ENCODE measurements around the gene ANO6. TPM values are rescaled to one million over a fixed set of nuclear protein-coding genes. Genes with fewer than 3 reads are reported as not detected.

The ANO6 gene
- total and polyA plus RNA-seq, 2 of the 4 experiments (the other 2 are of a cell fraction) = 21.6 to 41.0 TPM

DNA sequence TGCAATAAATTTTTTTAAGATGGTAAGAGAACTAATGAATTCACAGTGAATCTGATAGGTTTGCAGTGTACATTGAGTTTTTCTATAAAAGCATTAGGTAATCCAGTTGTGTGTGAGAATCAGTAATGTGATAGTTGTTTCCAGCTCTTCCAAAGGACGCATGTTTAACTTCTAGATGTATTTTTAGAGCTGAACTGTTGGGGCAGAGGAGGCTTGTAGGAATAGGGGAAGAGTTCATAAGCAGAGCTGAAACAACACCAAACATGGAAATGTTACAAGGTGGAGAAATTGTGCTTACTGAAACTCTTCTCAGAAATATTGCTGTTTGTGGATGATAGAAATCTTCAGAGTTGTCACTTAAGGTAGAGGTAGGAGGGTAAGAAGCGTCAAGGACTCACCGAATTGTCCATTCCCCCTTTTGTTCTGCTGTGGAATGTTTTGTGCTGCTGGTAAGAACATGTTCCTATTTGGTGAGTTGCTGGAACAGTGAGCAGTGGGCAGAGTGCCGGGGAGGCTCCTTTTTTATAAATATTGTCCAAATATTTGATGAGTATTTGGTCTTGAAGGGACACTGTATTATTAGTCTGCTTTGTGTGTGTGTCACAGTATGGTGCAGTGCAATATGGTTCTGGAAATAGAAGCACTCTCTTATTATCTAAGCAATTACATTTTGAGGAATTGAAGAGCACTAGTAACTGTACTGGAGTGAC, 76.7 kb downstream of the ANO6 start (continued):
- no peak for TF ChIP-seq SMC3 (IDR thresholded peaks at IDR 0.05; ENCODE audit: low read depth, low read length)

- dilution Hi-C loops (cut with HindIII; ENCODE audit: low sequenced_read_pairs, unreplicated experiment) = no loop called here
- Histone ChIP-seq H2BK20ac (ENCODE audit: low read depth, low read length) (no peak overlapping the region), H2AFZ (replicated peaks; ENCODE audit: low read length, poor library complexity) (no peak overlapping the region), H2BK15ac (ENCODE audit: low read depth, low read length) (no peak overlapping the region), H3K18ac (ENCODE audit: low read depth, low read length) (no peak overlapping the region), H2BK5ac (ENCODE audit: low read depth, low read length, poor library complexity, severe bottlenecking) (no peak overlapping the region), H3K14ac (replicated peaks; ENCODE audit: low read depth, low read length) (no peak overlapping the region), H4K91ac (ENCODE audit: insufficient read depth, low read depth, low read length) (no peak overlapping the region), H3K27me3 (ENCODE audit: control insufficient read depth, insufficient read depth, low read length) (no peaks in the 10 kb centered on the region), H2AK9ac (replicated peaks; ENCODE audit: low read depth, low read length, poor library complexity) (no peak overlapping the region), H3K56ac (ENCODE audit: extremely low read depth, insufficient read depth, low read length) (no peak overlapping the region), H3K4me2 (ENCODE audit: low read depth, low read length) (no peak overlapping the region), H3K9ac (ENCODE audit: low read depth, low read length) (no peak overlapping the region), H2BK120ac (ENCODE audit: low read depth, low read length) (no peak overlapping the region), H3K9me1 (ENCODE audit: insufficient read depth, low read length) (peaks cover 2% of the 10 kb centered on the region), H3K9me3 (ENCODE audit: control insufficient read depth, insufficient read depth, low read length) (no peaks in the 10 kb centered on the region), H3K4ac (ENCODE audit: low read depth, low read length) (no peak overlapping the region), H3K79me1 (ENCODE audit: low read depth in 1 of 2, low read length in 2 of 2) (peaks cover 10 to 57% of the 10 kb centered on the region in 2 experiments), H2AK5ac (ENCODE audit: low read depth, low read length) (no peak overlapping the region), H3K36me3 (ENCODE audit: control insufficient read depth, insufficient read depth, low read length) (no peaks in the 10 kb centered on the region), H3K27ac (ENCODE audit: insufficient read depth, low read length) (no peak overlapping the region), H4K20me1 (ENCODE audit: insufficient read depth, low read length) (peaks cover 4% of the 10 kb centered on the region; the same call in 1 of the 2 replicates), H4K8ac (ENCODE audit: low read depth in 2 of 2, low read length in 2 of 2) (no peak overlapping the region), H3K23ac (ENCODE audit: low read depth, low read length) (no peak overlapping the region), H4K5ac (ENCODE audit: low read depth, low read length) (no peak overlapping the region), H3K4me1 (ENCODE audit: control insufficient read depth, insufficient read depth, low read length) (peaks cover 3% of the 10 kb centered on the region), H3K4me3 (ENCODE audit: insufficient read depth, low read depth, low read length) (no peak overlapping the region)
- POLR2A ChIA-PET (ENCODE audit: unreplicated experiment) = no interaction called here
- DNase-seq (no peak), ATAC-seq (ENCODE audit: low read depth) (no peak)
- no CpG with 5 or more reads among the region's 5 CpGs for WGBS, 2 experiments (ENCODE audit: extremely low coverage in 2 of 2, insufficient read length in 1 of 2)
- BruUV-seq (replicated peaks) = no TSS peak
- intact Hi-C loops (cut with micrococcal nuclease) = loop anchor here (5.0 kb wide), 1 partner anchor 52 kb away; no protein-coding TSS in a partner anchor
- in situ Hi-C loops (cut with MboI; ENCODE audit: low sequenced_read_pairs) = no loop called here
- CTCF ChIA-PET = no interaction called here
- TF ChIP-seq RAD21 (IDR thresholded peaks at IDR 0.05; ENCODE audit: low read length) (no peak), CHD1 (IDR thresholded peaks at IDR 0.05; ENCODE audit: low read depth, low read length) (no peak), RCOR1 (IDR thresholded peaks at IDR 0.05; ENCODE audit: insufficient replicate concordance, low read length) (no peak), NFE2L2 (IDR thresholded peaks at IDR 0.05; ENCODE audit: low read depth, low read length) (no peak), MAZ (IDR thresholded peaks at IDR 0.05; ENCODE audit: borderline replicate concordance, low read depth, low read length) (no peak), FOS (IDR thresholded peaks at IDR 0.05; ENCODE audit: low read depth, low read length) (no peak), SMC3 (IDR thresholded peaks at IDR 0.05; ENCODE audit: low read depth, low read length) (no peak), RFX5 (IDR thresholded peaks at IDR 0.05; ENCODE audit: low read depth, low read length) (no peak), BHLHE40 (IDR thresholded peaks at IDR 0.05; ENCODE audit: low read depth, low read length) (no peak), CEBPB (IDR thresholded peaks at IDR 0.05; ENCODE audit: low read depth, low read length) (no peak), POLR2A (IDR thresholded peaks at IDR 0.05; ENCODE audit: low read depth, low read length) (no peak)
- TF ChIP-seq, protein P1, sequence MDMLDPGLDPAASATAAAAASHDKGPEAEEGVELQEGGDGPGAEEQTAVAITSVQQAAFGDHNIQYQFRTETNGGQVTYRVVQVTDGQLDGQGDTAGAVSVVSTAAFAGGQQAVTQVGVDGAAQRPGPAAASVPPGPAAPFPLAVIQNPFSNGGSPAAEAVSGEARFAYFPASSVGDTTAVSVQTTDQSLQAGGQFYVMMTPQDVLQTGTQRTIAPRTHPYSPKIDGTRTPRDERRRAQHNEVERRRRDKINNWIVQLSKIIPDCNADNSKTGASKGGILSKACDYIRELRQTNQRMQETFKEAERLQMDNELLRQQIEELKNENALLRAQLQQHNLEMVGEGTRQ (IDR thresholded peaks at IDR 0.05; ENCODE audit: low read depth, low read length) = no peak
- TF ChIP-seq, protein P2, sequence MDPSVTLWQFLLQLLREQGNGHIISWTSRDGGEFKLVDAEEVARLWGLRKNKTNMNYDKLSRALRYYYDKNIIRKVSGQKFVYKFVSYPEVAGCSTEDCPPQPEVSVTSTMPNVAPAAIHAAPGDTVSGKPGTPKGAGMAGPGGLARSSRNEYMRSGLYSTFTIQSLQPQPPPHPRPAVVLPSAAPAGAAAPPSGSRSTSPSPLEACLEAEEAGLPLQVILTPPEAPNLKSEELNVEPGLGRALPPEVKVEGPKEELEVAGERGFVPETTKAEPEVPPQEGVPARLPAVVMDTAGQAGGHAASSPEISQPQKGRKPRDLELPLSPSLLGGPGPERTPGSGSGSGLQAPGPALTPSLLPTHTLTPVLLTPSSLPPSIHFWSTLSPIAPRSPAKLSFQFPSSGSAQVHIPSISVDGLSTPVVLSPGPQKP (IDR thresholded peaks at IDR 0.05; ENCODE audit: borderline replicate concordance, low read depth, low read length) = no peak
- TF ChIP-seq, protein P3, sequence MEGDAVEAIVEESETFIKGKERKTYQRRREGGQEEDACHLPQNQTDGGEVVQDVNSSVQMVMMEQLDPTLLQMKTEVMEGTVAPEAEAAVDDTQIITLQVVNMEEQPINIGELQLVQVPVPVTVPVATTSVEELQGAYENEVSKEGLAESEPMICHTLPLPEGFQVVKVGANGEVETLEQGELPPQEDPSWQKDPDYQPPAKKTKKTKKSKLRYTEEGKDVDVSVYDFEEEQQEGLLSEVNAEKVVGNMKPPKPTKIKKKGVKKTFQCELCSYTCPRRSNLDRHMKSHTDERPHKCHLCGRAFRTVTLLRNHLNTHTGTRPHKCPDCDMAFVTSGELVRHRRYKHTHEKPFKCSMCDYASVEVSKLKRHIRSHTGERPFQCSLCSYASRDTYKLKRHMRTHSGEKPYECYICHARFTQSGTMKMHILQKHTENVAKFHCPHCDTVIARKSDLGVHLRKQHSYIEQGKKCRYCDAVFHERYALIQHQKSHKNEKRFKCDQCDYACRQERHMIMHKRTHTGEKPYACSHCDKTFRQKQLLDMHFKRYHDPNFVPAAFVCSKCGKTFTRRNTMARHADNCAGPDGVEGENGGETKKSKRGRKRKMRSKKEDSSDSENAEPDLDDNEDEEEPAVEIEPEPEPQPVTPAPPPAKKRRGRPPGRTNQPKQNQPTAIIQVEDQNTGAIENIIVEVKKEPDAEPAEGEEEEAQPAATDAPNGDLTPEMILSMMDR (conservative IDR thresholded peaks at IDR 0.05; ENCODE audit: low read depth, low read length) = no peak
These were observed 79.0 kb downstream of the ANO6 start for GRCh38 chr12:45294906-45295305.

All from IMR-90 (cell line).